OCI-M1 (cell line): ENCODE data around the gene PIAS1.
"Not testable (repeated sequence)": the region's sequence is repeated elsewhere in the genome, so short reads cannot be mapped to it uniquely, and the experiment has no call there.

Experiments
- DNase-seq: peaks from one replicate; lab custom pipeline; 2025; lab: John Stamatoyannopoulos, UW

PIAS1 gene

DNA sequence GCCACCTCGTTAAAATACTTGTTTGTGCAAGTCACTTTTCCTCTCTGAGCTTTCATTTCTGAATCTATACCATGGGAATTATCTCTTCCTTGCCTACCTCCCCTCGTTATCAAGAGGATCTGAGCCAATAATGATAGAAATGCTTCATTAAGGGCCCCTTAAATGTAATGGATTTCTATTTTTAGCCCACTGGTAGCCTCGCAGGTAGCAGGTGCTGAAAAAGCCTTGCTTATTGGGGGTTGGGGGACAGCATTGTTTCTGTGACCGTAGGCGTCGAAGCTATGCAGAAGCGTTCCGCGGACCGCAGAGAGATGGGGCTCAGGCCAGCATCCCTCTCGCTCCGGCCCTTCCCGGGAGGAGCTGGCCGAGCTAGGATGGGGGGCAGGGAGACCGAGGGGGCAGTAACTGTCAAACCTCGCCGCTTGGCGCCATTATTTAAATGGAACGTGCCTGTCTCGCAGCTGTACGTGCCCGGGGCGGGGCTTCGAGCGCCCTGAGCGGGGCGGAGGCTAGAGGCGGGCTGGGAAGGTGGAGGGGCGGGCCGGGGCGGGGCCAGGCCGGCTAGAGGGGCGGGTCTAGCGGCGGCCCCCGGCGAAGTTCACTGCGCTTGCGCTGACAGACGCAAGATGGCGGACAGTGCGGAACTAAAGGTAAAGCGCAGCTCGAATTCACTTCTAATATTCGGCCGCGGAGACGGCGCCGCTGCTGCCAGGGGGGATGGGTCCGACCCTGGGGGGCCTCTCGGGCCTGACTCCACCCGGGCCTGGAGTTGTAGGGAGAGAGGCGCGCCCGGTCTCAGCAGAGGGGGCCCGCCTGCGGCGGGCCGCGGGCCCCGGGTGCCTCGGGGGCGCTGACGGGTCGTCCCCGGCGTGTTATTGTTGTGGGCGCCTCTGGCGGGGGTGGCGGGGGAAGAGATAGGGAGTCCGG, at the start of gene PIAS1:
PIAS1 (plus strand) TSS at position 615 of the 927 bp plus-strand sequence; CDS start at position 627, 12 bp downstream.
- peak; percentile 96 for DNase-seq

DNA sequence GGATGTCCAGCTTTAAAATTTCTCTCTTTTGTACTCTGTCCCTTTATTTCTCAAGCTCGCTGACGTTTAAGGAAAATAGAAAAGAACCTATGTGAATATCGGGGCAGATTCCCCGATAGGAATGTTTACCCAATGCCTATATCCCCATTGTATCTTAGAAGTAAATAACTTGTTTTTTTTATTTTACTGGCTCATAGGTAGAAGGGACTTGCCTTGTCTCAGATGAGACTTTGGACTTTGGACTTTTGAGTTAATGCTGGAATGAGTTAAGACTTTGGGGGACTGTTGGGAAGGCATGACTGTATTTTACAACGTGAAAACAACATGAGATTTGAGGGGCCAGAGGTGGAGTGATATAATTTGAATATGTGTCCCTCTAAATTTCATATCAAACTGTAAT, 46.5 kb upstream of the PIAS1 start:
- not testable (repeated sequence) for DNase-seq

DNA sequence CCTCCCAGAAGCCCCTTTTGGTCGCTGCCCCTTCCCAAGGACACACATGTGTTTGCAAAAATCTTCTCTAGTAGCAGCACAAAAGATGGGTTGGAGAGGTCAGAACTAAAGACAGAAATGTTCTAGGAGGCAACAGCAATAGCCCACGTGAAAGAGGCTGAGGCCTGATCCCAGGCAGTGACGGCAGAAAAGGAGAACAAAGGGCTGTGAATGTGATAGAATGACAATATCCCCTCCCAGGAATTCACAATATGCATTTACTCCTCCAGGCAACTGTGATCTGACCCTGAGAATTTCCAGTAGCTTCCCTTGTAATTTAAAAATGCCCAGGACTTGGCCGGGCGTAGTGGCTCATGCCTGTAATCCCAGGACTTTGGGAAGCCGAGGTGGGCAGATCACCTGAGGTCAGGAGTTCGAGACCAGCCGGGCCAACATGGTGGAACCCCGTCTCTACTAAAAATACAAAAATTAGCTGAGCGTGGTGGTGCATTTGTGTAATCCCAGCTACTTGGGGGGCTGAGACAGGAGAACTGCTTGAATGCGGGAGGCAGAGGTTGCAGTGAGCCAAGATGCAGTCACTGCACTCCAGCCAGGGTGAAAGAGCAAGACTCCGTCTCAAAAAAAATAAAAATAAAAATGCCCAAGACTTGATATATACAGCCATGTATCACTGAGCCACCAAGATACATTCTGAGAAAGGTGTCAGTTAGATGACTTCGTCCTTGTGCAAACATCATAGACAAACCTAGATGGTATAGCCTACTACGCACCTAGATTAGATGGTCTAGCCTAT, 43.6 kb upstream of the PIAS1 start:
- DNase-seq, result no peak

DNA sequence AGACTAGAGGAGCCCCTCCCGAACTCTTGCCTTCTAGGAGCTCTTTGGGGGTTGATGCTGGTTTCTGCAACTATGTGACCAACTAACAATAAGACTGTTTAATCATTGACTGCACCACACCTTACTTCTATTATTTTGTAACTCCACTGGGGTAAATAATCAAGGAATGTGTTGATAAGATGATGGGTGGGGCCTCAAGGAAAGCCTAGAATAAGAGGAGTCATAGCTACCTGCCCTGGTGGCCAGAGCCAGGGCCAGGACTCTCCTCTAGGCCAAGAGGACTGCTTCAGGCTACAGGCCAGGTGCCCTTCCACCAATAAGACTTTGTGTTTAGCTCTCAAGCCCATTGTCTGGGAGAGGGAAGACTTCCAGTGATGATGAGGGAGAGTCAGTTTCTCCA, 41.2 kb upstream of the PIAS1 start:
- no peak for DNase-seq

DNA sequence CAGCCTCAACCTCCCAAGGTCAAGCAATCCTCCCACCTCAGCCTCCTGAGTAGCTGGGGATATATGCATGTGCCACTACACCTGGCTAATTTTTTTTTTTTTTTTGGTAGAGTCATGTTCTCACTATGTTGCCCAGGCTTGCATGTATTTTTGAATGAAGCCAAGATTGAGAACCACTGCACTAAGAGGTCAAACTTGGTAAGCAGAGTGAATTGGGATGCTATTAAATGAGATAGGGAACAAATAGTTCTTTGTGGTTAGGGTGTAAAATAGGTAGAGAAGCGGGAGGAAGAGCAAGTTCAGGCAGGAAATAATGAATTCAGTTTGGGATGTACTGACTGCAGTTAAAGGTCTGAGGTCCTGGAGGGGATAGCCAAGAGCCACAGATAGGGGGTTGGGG, 39.9 kb upstream of the PIAS1 start:
- DNase-seq, result no peak

DNA sequence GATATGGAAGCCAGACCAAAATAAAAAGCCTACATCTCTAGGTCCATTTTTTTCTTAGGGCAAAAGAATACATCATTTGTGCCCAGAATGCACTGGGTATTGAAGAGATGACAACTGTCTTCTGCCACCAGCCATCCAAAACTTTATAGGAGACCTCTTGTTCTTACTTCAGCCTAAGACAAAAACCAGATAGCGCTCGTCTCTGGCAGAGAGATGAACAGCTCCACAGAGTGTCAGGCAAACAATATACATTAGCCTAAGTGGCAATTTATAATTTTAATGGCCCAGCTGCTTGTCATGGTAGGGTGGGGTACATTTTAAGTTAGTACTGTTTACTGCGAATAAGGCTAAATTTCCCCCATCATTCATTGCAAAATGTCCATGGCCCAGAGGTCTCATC, 38.9 kb upstream of the PIAS1 start:
- DNase-seq, result no peak

DNA sequence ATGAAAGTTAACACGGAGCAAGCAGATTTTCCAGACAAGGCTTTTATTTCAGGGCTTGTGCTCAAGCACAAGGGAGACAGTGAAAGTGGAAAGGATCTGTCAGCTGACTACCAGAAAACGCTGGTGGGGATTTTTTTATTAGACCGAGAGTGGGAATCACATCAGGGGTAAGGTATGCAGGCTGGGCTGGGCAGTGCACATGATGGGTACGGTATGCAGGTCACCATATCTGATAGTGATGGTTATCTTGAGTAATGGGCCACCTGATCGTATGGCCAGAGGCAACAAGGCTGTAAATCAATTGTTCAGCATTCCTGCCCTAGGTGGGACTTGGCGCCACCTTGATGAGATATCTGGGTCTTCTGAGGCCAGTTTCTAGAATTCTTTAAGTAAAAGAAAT, 36.9 kb upstream of the PIAS1 start:
- no peak for DNase-seq

DNA sequence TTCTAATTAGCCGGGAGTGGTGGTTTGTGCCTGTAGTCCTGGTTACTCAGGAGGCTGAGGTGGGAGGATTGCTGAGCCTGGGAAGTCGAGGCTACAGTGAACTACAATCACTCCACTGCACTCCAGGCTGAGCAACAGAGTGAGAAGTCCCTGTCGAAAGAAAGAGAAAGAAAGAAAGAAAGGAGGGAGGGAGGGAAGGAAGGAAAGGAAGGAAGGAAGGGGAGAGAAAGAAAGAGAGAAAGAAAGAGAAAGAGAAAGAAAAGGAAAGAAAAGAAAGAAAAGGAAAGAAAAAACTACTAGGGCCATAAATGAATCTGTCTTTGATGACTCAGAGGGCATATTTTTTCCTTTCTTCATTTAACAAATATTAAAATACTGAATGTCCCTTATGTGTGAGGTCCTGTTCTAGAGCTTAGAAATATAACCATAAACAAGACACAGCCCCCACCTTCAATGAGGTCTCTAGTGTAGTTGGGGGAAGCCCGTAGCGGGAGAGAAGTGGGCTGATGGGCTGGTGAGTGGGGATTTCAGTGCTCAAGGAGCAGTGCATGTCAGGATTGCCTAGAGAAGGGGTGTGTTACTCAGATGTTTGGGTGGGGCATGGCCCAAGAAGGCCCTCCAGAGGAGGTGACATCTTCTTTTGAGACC, 35.2 kb upstream of the PIAS1 start:
- no peak for DNase-seq

DNA sequence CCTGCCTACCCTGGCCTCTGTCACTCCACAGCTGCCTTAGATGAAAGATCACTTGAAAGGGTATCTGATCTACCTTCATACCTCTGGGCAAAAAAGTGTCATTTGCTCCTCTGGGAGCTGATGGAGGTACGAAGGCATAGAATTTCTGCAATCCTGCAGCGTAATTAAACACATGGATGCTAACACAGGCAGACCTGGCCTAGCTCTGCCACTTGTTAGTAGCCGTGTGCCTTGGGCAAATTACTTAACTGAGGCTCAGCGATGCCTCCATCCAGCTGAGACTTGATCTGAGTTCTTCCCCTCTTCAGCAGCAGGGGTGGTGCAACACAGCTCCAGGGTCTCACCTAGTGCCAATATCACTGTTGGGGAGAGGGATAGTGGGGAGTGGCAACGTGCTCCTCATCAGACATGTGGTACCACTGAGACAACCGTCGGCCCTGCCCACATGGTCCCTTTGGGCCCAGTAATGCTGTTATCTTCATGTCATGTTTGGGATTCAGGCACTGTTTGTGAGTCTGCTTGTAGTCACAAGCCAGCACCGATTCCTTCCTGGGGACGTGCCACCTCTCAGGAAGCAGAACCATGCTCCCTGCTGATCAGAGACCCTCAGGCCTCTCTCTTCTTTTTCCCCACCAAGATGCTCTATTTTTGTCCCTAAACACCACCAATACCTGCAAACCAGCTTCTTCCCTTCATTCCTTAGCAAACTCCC, 34.1 kb upstream of the PIAS1 start:
- no peak for DNase-seq

DNA sequence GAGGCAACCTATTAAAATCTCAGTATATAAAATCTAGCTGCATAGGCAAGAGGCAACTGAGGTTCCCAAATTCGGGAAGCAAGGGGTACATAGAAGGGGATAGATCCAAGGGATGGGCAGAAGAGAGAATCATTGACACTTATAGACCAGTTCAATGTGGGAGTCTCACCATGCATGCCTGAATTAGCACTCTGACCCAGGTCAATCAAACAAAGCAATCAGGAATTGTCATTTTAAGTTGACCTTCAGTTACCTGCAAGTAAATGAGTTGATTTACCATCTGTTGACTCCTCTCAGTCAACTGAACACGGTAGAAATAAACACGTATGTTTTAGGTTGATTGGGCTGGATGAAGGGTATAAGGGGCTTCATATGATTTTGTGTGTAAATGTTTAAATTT, 33.4 kb upstream of the PIAS1 start:
- no peak for DNase-seq

DNA sequence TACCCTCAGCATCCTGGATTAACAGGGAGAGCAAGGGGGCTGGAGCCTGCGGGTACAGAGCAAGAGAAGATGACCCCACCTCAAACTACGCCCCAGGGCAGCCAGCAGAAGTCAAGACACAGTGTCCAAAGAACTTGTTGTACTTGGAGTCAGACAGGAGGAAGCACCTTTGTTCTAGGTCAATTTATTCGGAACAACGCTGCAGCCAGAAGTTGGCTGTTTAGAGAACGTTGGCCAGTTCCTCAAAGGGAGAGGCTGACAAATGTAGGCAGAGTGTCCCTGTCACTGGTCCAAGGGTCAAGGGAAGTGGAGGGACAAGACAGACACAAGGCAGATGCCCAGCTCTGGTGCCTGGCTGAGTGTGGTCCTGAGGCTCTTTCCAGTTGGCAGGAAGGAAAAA, 32.1 kb upstream of the PIAS1 start:
- DNase-seq, result no peak

DNA sequence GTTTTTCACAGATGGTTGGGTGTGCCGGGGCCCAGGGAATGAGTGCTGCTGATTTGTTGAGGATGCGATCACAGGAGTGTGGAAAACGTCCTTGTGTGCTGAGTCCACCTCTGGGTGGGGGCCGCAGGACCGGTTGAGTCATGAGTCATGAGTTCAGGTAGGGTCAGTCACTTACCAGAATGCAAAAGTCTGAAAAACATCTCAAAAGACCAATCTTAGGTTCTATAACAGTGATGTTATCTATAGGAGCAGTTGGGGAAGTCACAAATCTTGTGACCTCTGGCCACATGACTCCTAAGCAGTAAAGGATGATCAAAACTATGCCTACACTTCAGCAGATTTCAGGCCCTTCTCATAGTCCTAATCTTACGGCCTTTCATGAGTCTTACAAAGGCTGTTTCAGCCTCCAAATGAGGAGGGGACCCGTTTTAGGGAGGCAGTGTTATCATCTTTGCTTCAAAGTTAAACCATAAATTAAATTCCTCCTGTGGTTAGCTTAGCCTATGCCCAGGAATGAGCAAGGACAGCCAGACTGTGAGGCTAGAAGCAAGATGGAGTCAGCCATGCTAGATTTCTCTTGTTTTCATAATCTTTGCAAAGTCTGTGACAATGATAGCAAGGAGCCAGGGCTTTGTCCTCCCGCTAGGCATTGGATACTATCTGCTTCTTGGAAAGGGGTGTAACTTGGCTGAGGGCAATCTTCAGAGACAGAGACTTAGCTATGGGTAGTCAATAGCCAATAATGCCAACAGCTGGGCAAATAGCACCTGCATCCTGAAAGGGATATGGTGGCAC, 30.6 kb upstream of the PIAS1 start:
- DNase-seq, result no peak

DNA sequence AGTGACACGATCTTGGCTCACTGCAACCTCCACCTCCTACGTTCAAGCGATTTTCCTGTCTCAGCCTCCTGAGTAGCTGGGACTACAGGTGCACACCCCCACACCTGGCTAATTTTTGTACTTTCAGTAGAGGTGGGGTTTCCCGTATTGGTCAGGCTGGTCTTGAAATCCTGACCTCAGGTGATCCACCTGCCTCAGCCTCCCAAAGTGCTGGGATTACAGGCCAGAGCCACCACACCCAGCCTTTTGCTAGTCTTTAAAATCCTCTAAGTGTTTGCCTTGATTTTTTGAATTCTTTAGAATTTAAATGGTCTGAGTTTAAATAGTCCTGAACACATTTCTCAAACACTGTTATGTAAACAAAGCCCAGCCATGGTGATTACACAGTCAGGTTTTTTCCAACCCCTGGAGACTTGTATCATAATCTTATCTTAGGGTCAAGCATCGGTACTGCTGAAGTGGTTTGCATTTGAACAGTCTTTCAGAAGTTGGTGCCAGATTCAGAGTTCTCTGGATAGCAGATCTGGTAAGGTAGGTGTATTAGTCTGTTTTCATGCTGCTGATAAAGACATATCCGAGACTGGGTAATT, 28.2 kb upstream of the PIAS1 start:
- no peak for DNase-seq

DNA sequence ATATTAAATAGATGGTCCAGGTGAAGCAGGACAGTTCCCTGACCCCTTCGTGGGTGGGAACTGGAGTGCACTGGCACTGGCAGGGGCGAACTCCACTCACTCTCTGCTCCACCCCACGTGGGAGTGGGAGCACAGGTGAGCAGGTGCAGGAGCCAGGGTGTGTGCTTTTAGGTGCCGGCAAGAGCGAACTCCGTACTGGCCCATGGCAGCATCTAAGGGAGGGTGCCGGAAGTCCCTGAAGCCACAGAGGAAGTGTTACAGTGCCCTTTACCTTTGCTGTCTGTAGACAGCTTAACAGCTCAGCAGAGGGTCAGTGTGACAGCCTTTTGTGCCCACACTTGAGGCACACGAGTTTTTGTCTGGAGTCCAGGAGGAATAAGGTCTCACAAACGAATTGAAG, 26.7 kb upstream of the PIAS1 start:
- no peak for DNase-seq

DNA sequence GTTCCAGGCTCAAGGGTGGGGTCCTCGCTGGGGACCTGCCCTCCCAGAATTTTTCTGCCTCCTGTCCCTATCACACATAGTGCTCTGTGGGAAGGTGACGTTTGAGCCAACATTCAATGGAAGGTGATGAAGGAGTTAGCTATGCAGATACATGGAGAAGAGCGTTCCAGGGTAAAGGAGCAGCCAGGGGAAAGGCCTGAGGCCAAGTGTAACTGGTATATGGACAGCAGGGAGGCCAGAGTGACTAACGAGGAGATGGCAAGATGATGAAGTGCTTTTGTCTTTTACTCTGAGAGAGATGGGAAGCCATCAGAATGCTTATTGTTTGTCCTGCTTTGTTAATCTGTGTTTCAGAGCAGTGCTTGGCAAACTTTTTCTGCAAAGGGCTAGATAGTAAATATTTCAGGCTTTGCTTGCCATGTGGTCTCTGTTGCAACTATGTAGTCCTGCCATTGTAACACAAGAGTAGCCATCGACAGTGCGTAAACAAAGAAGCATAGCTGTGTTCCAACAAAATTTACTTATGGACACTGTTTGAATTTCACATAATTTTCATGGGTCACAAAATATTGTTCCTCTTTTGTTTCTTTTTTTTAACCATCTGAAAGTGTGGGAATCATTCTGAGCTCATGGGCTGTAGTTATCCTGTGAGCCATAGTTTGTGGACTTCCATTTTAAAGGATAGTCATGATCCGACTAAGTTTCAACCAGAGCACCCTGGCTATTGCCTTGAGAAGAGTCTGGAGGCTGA, 25.8 kb upstream of the PIAS1 start:
- DNase-seq, result no peak

DNA sequence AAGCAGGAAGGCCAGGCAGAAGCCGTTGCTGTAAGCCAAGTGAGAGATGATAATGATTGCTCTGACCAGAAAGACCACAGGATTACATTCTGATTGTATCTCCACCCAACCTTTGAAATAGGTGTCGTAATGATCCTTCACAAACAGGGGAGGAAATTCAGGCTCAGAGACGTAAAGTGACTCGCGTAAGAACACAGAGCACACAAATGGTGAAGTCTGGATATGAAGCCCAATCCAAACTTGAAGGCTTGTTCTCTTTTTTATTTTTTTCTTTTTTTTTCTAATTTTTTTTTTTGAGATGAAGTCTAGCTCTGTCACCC, 25.3 kb upstream of the PIAS1 start:
- no peak for DNase-seq

DNA sequence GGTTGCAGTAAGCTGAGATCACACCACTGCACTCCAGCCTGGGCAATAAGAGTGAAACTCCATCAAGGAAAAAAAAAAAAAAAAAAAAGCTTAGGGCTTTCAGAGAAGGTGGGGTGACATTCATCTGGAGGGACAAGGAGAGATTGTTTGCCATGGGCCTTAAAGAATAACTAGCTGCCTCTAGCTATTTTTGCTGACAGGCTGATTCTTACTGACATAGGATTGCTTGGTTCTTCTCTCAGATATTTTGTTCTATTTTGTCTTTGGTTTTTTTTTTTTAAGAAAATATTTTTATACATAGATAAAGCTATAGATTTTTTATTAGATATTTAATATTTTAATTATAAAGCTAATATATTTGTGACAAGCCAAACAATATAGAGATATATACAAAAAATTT, 24.2 kb upstream of the PIAS1 start:
- no peak for DNase-seq

DNA sequence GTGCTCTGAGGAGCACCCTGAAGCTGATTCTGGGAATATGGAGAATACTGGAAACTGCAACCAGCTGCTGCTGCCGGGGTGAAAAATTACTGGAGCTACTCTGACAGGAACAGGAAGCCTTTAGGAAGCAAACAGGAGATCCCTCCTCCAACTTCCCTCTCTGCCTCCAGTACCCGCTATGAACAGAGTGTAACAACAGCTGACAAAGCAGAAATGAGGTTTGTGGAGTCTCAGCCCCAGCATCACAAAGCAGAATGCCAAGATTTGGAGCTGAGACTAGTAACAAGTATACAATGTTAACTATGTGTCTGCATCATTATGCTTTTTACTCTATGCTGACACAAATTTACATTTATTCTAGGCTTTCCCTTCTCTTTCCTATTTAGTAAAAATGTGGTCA, 22.7 kb upstream of the PIAS1 start:
- peak; percentile 12 for DNase-seq

DNA sequence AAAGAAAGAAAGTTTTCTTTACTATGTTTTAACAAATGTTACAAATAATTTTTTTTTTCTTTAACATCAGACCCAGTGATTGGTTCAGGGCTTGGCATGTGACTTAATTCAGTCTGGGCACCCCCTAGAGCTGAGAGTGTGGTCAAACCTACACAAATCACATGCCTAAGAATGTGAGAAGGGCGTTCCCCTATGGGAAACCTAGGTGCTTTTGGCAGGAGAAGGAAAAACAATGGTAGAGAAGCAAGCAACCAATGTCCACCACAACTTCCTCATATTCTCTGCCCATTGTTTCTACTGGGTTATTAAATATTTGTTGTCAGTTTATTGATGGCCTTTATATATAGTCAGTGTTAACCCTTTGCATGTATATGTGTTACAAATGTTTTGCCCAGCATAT, 21.4 kb upstream of the PIAS1 start:
- peak; percentile 61 for DNase-seq

DNA sequence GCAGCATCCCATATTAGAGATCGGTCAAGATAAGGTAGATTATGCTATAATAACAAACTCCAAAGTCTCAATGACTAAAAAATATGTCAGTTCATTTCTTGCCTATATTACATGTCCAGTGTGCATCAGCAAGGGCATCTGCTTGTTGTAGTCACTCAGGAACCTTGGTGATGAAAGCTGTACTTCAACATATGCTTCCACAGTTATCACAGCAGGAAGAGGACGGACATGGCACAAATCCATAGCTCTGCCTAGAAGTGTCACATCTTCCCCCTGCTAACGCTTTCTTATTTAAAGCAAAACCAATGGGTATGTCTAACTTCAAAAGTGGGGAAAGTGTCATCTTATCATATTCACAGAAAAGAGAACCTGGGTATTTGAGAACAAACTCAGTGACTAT, 20.0 kb upstream of the PIAS1 start:
- DNase-seq, result no peak
